ENCODE data around the gene GPT2.
A peak's percentile ranks its signal among the peaks of the same experiment; 100 is the strongest.

The GPT2 gene, protein sequence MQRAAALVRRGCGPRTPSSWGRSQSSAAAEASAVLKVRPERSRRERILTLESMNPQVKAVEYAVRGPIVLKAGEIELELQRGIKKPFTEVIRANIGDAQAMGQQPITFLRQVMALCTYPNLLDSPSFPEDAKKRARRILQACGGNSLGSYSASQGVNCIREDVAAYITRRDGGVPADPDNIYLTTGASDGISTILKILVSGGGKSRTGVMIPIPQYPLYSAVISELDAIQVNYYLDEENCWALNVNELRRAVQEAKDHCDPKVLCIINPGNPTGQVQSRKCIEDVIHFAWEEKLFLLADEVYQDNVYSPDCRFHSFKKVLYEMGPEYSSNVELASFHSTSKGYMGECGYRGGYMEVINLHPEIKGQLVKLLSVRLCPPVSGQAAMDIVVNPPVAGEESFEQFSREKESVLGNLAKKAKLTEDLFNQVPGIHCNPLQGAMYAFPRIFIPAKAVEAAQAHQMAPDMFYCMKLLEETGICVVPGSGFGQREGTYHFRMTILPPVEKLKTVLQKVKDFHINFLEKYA

DNA sequence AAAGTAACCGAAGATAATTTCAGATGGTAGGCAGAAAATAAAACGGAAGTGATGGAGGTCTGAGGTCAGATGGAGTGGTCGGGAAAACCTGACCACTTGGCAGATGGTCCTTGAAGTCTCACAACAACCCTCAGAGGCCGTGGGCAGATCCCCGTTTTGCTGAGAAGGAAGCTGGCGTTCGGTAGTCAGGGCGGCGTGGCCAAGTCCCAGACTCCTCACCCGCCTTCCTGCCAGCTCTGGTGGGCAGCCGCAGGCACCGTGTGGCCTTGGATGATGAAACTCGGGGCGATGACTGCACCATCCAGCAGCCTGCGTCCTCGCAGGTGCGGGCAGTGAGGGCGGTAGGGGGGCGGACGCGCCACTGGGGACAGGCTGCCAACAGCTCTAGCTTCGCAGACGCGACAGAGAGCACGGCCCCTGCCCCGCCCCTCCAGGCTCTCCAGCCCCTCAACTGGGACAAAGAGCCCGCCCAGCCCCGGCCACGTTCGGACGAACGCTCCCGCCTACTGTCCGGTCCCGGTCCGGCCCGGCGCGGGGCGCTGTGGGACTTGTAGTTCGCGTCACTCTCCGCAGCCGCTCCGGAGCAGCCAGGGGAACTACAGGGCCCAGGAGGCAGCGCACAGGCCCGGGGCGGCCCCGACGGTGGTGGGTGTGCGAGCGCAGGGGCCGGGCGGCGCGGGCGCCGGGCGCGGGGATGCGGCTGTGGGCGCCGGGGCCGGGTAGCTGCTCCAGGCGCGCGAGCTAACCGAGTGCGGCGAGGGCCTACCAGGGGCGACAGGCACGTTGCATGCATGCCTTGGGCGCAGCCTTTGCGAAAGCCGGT lies at the start of gene GPT2:
GPT2 (plus strand) TSS at position 673 of the 823 bp plus-strand sequence. CDS start 354 bp downstream, outside the sequence.
- Histone ChIP-seq H3K4me3 (peak within 1 kb of the TSS; percentile 77), H3K9ac (ENCODE audit: insufficient read length) (no peak within 1 kb of the TSS), H3K27ac (no peak within 1 kb of the TSS), H3K36me3 (ENCODE audit: insufficient read depth, low read length) (no peaks in the 10 kb centered on the region), H3K9me3 (ENCODE audit: low read depth, low read length) (no peaks in the 10 kb centered on the region)
- no peak for DNase-seq (ENCODE audit: low read depth, low spot score)
- TF ChIP-seq POLR2AphosphoS5 (IDR thresholded peaks at IDR 0.05; ENCODE audit: borderline replicate concordance, low read depth, low read length) (0 out of 2 replicates have a peak, but pooled peaks have one; percentile 24), EZH2 (IDR thresholded peaks at IDR 0.05) (no peak)

DNA sequence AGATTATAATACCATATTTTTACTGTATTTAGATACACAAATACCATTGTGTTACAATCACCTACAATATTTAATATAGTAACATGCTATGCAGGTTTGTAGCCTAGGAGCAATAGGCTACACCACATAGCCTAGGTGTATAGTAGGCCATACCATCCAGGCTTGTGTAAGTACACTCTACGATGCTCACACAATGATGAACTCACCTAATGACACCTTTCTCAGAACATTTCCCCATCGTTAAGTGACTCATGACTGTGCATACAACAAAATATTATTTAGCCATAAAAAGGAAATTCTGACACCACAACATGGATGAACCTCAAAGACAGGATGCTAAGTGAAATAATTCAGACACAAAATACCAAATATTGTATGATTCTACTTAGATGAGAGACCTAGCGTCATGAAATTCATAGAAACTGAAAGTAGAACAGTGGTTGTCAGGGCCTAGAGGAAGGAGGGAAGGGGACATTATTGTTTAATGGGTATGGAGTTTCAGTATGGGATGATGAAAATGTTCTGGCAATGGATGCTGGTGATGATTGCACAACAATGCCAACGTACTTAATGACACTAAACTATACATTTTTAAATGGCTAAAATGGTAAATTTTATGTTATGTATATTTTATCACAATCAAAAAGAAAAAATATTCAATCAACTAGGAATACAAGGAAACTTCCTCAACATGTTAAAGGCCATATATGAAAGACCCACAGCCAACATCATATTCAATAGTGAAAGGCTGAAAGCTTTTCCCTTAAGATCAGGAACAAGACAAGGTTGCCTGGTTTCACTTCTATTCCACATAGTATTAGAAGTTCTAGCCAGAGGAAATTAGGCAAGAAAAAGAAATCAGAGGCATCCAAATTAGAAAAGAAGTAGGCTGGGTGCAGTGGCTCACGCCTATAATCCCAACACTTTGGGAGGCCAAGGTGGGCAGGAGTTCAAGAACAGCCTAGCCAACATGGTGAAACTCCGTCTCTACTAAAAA lies 47.3 kb upstream of the GPT2 start:
- H3K9ac ChIP-seq (ENCODE audit: insufficient read length): no peak overlapping the region
- TF ChIP-seq EZH2 (IDR thresholded peaks at IDR 0.05): no peak
- no peak for TF ChIP-seq FOXP2 (optimal IDR thresholded peaks at IDR 0.05; ENCODE audit: control extremely low read depth, extremely low read length, insufficient read depth)
- no peak for TF ChIP-seq POLR2AphosphoS5 (IDR thresholded peaks at IDR 0.05; ENCODE audit: borderline replicate concordance, low read depth, low read length)
- H3K27ac ChIP-seq: no peak overlapping the region
- no peak for DNase-seq (ENCODE audit: low read depth, low spot score)
- H3K4me3 ChIP-seq: no peak overlapping the region
- H3K9me3 ChIP-seq (ENCODE audit: low read depth, low read length): no peaks in the 10 kb centered on the region
- no peaks in the 10 kb centered on the region for H3K36me3 ChIP-seq (ENCODE audit: insufficient read depth, low read length)

DNA sequence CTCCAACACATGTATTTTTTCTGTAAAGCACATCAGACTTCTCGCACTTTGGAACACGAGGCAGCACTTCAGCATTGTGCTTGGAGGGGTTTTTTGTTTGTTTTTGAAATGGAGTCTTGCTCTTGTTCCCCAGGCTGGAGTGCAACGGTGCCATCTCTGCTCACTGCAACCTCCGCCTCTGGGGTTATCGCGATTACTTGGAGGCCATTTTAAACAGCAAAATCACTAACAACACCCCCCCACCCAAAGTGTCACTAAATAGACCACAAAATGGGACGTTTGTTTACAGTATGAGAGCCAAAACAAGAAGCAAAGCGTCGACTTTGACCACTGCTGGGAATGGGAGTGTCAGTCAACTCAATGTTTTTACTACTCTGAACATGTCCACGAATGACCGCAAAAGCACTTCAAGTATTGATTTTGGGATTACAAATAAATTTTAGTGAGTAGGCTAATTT lies 44.1 kb upstream of the GPT2 start:
- Histone ChIP-seq H3K36me3 (ENCODE audit: insufficient read depth, low read length) (no peaks in the 10 kb centered on the region), H3K9me3 (ENCODE audit: low read depth, low read length) (no peaks in the 10 kb centered on the region), H3K4me3 (no peak overlapping the region), H3K27ac (no peak overlapping the region), H3K9ac (ENCODE audit: insufficient read length) (no peak overlapping the region)
- TF ChIP-seq FOXP2 (optimal IDR thresholded peaks at IDR 0.05; ENCODE audit: control extremely low read depth, extremely low read length, insufficient read depth): no peak
- TF ChIP-seq POLR2AphosphoS5 (IDR thresholded peaks at IDR 0.05; ENCODE audit: borderline replicate concordance, low read depth, low read length): no peak
- no peak for TF ChIP-seq EZH2 (IDR thresholded peaks at IDR 0.05)
- no peak for DNase-seq (ENCODE audit: low read depth, low spot score)

DNA sequence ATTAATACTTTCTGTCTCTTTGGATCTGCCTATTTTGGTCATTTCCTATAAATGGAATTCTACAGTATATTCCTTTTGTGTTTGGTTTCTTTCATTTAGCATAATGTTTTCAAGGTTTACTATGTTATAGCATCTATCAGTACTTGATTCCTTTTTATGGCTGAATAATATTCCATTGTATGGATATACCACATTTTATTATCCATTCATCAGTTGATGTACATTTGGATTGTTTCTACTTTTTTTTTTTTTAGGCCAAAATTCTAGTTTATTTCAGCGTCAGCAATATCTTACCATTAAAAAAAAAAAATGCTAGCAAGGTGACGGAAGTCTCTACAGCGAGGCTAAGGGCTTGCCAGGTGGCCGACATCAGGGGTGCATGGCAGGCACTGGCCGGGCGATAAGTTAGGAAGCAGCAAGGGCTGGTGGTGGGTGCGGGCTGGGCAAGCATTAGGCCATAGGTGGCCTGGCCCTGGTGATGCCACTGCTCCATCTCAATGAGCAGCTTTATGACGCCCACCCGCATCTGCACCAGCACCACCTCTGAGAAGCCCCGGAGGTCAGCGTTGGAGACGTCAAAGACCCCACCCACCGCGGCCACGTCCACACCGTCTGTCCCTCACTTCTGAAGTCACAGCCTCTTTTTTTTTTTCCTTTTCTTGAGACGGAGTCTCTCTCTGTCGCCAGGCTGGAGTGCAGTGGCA lies 41.8 kb upstream of the GPT2 start:
- TF ChIP-seq EZH2 (IDR thresholded peaks at IDR 0.05): no peak
- no peak for TF ChIP-seq POLR2AphosphoS5 (IDR thresholded peaks at IDR 0.05; ENCODE audit: borderline replicate concordance, low read depth, low read length)
- TF ChIP-seq FOXP2 (optimal IDR thresholded peaks at IDR 0.05; ENCODE audit: control extremely low read depth, extremely low read length, insufficient read depth): no peak
- H3K9me3 ChIP-seq (ENCODE audit: low read depth, low read length): no peaks in the 10 kb centered on the region
- H3K36me3 ChIP-seq (ENCODE audit: insufficient read depth, low read length): no peaks in the 10 kb centered on the region
- H3K4me3 ChIP-seq: no peak overlapping the region
- DNase-seq (ENCODE audit: low read depth, low spot score): no peak
- no peak overlapping the region for H3K9ac ChIP-seq (ENCODE audit: insufficient read length)
- H3K27ac ChIP-seq: no peak overlapping the region

DNA sequence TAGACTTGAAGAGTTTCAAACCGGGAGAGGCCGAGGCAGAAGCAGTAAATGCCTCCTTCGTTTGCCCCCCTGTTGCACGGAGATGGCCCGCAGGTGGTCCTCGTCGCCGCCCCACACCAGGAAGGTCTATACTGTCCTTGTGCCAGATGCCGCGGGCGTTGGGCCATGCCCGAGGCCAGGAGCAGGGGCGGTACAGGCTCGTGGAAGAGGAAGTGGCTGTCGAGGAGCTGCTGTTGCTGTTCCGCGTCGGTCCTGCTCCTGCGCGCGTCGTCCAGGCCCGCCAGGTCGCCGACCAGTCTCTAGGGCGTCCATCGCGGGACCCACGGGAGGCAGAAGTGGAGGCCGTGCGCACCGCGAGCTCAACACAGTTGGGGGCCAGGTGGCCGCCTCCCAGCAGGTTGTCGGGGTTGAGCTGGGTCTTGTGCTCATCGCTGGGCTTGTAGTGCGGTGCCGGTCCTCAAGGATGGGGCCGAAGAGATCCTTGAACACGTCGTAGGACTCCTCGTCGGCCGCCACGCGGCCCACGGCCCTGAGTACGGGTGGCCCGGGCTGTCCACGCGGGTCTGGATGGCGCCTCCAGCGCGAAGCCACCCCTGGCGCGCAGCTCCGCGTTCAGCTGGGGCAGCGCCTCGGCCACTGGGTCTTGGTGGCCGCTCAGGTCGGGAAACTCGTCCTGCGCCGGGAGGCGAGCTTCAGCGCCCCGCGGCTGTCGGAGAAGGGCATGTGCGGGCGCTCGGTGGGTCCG lies 40.1 kb upstream of the GPT2 start:
- TF ChIP-seq FOXP2 (optimal IDR thresholded peaks at IDR 0.05; ENCODE audit: control extremely low read depth, extremely low read length, insufficient read depth): no peak
- no peak for TF ChIP-seq POLR2AphosphoS5 (IDR thresholded peaks at IDR 0.05; ENCODE audit: borderline replicate concordance, low read depth, low read length)
- no peak for TF ChIP-seq EZH2 (IDR thresholded peaks at IDR 0.05)
- no peak for DNase-seq (ENCODE audit: low read depth, low spot score)

DNA sequence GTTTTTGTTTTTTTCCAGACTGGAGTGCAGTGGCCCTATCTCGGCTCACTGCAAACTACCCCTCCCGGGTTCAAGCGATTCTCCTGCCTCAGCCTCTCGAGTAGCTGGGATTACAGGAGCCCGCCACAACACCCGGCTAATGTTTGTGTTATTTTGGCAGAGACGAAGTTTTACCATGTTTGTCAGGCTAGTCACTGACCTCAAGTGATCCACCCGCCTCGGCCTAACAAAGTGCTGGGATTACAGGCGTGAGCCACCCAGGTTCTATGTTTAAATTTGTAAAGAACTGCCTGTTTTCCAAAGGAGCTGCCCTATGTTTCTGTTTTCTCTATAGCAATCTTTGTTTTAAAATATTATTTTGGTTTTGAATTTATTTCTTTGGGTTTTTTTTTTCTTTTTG lies 39.4 kb upstream of the GPT2 start:
- H3K9me3 ChIP-seq (ENCODE audit: low read depth, low read length): no peaks in the 10 kb centered on the region
- TF ChIP-seq FOXP2 (optimal IDR thresholded peaks at IDR 0.05; ENCODE audit: control extremely low read depth, extremely low read length, insufficient read depth) (no peak), POLR2AphosphoS5 (IDR thresholded peaks at IDR 0.05; ENCODE audit: borderline replicate concordance, low read depth, low read length) (no peak), EZH2 (IDR thresholded peaks at IDR 0.05) (no peak)
- H3K36me3 ChIP-seq (ENCODE audit: insufficient read depth, low read length): no peaks in the 10 kb centered on the region
- no peak overlapping the region for H3K27ac ChIP-seq
- DNase-seq (ENCODE audit: low read depth, low spot score): no peak
- H3K9ac ChIP-seq (ENCODE audit: insufficient read length): no peak overlapping the region
- H3K4me3 ChIP-seq: no peak overlapping the region

More for the DNA sequence above, 40.1 kb upstream of the GPT2 start:
- Histone ChIP-seq H3K9me3 (ENCODE audit: low read depth, low read length) (no peaks in the 10 kb centered on the region), H3K27ac (no peak overlapping the region), H3K4me3 (no peak overlapping the region), H3K36me3 (ENCODE audit: insufficient read depth, low read length) (no peaks in the 10 kb centered on the region), H3K9ac (ENCODE audit: insufficient read length) (no peak overlapping the region)
